Measurements from ENCODE around the gene OTUB2. TPM values are rescaled to one million over a fixed set of nuclear protein-coding genes. Genes with fewer than 3 reads are reported as not detected.
A peak's percentile ranks its signal among the peaks of the same experiment; 100 is the strongest.

The OTUB2 gene
- total RNA-seq, 4 donors from 2014 or later: 0.11 TPM; not detected in 3

DNA sequence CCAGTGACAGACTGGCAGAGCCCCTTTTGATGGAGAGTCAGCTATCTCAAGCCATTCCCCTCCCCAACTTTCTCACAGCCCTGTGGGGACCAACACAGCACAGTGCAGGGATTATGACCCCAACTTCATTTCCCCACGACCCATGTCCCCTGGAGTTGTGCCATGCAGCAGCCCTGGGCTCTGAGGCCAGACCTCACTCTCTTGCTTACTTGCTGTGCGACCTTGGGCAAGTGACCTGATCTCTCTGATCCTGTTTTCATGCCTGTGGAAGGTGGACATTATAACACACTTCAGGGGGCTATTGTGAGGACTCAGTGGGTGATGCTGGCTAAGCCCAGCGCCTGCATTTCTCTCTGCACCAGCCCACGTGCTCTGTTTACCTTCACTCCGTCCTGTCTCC is 14.1 kb downstream of the OTUB2 start:
- no peaks in the 10 kb centered on the region for H3K9me3 ChIP-seq
- no peaks in the 10 kb centered on the region for H3K27me3 ChIP-seq
- intact Hi-C loops (cut with DNase I; ENCODE audit: low total_unique reads) (no loop called here), in situ Hi-C loops (cut with MboI; ENCODE audit: low sequenced_read_pairs in 4 of 4) (no loop called here)
- H3K4me3 ChIP-seq: no peak overlapping the region
- no peaks in the 10 kb centered on the region for H3K36me3 ChIP-seq
- H3K27ac ChIP-seq: no peak overlapping the region
- ATAC-seq (no peak), DNase-seq (no peak)
- TF ChIP-seq POLR2A (IDR thresholded peaks at IDR 0.05) (no peak), CTCF (IDR thresholded peaks at IDR 0.05 in 4 of 5, conservative IDR thresholded peaks at IDR 0.05 in 1 of 5) (no peak)
- H3K4me1 ChIP-seq: peaks cover 0 to 4% of the 10 kb centered on the region in 2 donors

GRCh38 chr14:94040796-94041195 is 14.7 kb downstream of the OTUB2 start:
- no peak for DNase-seq
- no peak overlapping the region for H3K4me3 ChIP-seq
- no peaks in the 10 kb centered on the region for H3K27me3 ChIP-seq
- H3K4me1 ChIP-seq: peaks cover 0 to 4% of the 10 kb centered on the region in 2 donors
- in situ Hi-C loops (cut with MboI; ENCODE audit: low sequenced_read_pairs in 4 of 4): no loop called here
- no peak for ATAC-seq
- no peak for TF ChIP-seq CTCF (IDR thresholded peaks at IDR 0.05 in 4 of 5, conservative IDR thresholded peaks at IDR 0.05 in 1 of 5)
- TF ChIP-seq POLR2A (IDR thresholded peaks at IDR 0.05): no peak
- no peak overlapping the region for H3K27ac ChIP-seq
- intact Hi-C loops (cut with DNase I; ENCODE audit: low total_unique reads): no loop called here
- H3K9me3 ChIP-seq: no peaks in the 10 kb centered on the region
- H3K36me3 ChIP-seq: no peaks in the 10 kb centered on the region

DNA sequence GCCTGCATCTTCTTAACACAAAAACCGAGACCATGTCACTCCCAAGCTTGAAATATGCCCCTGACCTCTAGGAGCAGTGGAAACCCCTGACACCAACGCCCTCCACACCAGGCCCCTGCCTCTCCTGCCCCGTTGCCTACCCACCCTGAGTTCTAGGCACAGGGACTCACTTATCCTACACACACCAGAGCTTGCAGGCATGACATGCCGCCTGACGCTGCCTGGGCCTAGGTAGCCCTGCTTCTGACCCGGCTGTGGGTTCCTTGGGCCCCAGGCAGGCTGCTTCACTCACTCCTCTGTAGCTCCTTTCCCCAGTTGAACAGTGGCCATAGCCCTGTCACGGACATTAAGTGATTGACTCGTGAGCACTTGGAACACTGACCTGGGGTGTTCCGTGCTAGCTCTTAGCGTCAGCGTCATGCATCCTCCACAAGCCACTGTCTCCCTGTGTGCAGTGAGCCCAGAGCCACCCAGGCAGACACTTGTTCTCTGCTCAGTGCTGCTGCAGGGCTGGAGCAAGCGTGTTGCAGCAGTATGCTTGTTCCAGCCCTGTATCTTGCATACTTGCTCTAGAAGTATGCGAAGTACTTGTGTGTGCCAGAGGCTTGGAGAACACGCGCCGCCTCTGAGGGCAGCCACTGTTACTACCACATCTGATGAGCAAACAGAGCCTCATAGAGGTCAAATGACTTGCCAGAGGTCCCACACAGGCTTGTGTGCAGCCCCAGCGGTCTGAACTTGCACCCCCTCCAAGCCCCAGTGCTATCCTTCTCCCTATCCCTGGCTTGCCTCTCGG is 15.6 kb downstream of the OTUB2 start:
- intact Hi-C loops (cut with DNase I; ENCODE audit: low total_unique reads) (no loop called here), in situ Hi-C loops (cut with MboI; ENCODE audit: low sequenced_read_pairs in 4 of 4) (no loop called here)
- H3K4me3 ChIP-seq: no peak overlapping the region
- H3K27ac ChIP-seq: no peak overlapping the region
- H3K36me3 ChIP-seq: peaks cover 0 to 2% of the 10 kb centered on the region in 2 donors
- no peak for DNase-seq
- peaks cover 0 to 4% of the 10 kb centered on the region in 2 donors for H3K4me1 ChIP-seq
- TF ChIP-seq POLR2A (IDR thresholded peaks at IDR 0.05): no peak
- TF ChIP-seq CTCF (IDR thresholded peaks at IDR 0.05 in 4 of 5, conservative IDR thresholded peaks at IDR 0.05 in 1 of 5): no peak
- H3K27me3 ChIP-seq: no peaks in the 10 kb centered on the region
- no peaks in the 10 kb centered on the region for H3K9me3 ChIP-seq
- ATAC-seq: peak in 1 of 2 donors; percentile 31

- DNase-seq: no peak
- no peak for ATAC-seq
- TF ChIP-seq CTCF (IDR thresholded peaks at IDR 0.05 in 4 of 5, conservative IDR thresholded peaks at IDR 0.05 in 1 of 5) (no peak), POLR2A (IDR thresholded peaks at IDR 0.05) (no peak)
- Histone ChIP-seq H3K9me3 (no peaks in the 10 kb centered on the region), H3K4me1 (peaks cover 0 to 4% of the 10 kb centered on the region in 2 donors), H3K27me3 (no peaks in the 10 kb centered on the region), H3K36me3 (peaks cover 0 to 10% of the 10 kb centered on the region in 2 donors), H3K27ac (no peak overlapping the region), H3K4me3 (no peak overlapping the region)
- intact Hi-C loops (cut with DNase I; ENCODE audit: low total_unique reads): no loop called here
- in situ Hi-C loops (cut with MboI; ENCODE audit: low sequenced_read_pairs in 4 of 4): no loop called here
These were observed 16.4 kb downstream of the OTUB2 start for GRCh38 chr14:94042433-94043091.
